K562 (cell line): ENCODE measurements around the gene ADAMTS2. TPM values are rescaled to one million over a fixed set of nuclear protein-coding genes. Genes with fewer than 3 reads are reported as not detected.

Experiments
- AFF4 ChIP-seq: sonication (generic); formaldehyde crosslinking; IDR thresholded peaks from 2 replicates; pipeline ENCODE4 v1.8.0; 2023; ENCODE audit warnings: mild to moderate bottlenecking, missing genetic modification reagents
- BCOR ChIP-seq: fragments of 450-650 bp; IDR thresholded peaks from 2 replicates; pipeline ENCODE4 v1.6.1; 2016
- BHLHE40 ChIP-seq: IDR thresholded peaks from 2 replicates; pipeline ENCODE4 v1.6.1; 2011; ENCODE audit warnings: low read length, improper control_type of control experiment
- CHAMP1 ChIP-seq: fragments of 450-650 bp; IDR thresholded peaks from 2 replicates; pipeline ENCODE4 v1.6.1; 2016; ENCODE audit warnings: mild to moderate bottlenecking
- GATAD2A ChIP-seq: fragments of 450-650 bp; IDR thresholded peaks from 2 replicates; pipeline ENCODE4 v1.6.1; 2017
- SFPQ ChIP-seq: fragments of 200-400 bp; formaldehyde crosslinking; IDR thresholded peaks from 2 replicates; pipeline ENCODE4 v1.6.1; 2017; ENCODE audit warnings: mild to moderate bottlenecking, low read depth, low read length, moderate library complexity
- TAF7 ChIP-seq: fragments of 450-650 bp; IDR thresholded peaks from 2 replicates; pipeline ENCODE4 v1.6.1; 2016; ENCODE audit warnings: missing genetic modification characterization, missing compliant biosample characterization
- ZNF253 ChIP-seq: fragments of 250-450 bp; sonication (Bioruptor Pico); conservative IDR thresholded peaks from 2 replicates; pipeline ENCODE4 v1.6.1; 2021; ENCODE audit warnings: mild to moderate bottlenecking
- ZNF668 ChIP-seq: fragments of 250-450 bp; sonication (Bioruptor Pico); IDR thresholded peaks from 2 replicates; pipeline ENCODE4 v1.8.0; 2022; ENCODE audit warnings: mild to moderate bottlenecking, inconsistent platforms
- polyA plus RNA-seq, 8 experiments: library from polyadenylated mRNA; depleted of rRNA in 4 of 8; stranded (reverse) in 5 of 8; unstranded in 3 of 8; fragments of >200 nt; fragmentation: Nextera tagmentation in 2 of 8; fragmentation: Illumina TruSeq in 1 of 8; extraction: Ambion mirVana in 2 of 8; extraction: Trizol in 1 of 8; gene quantifications; 2 replicates each; pipeline versions ENCODE4 v1.2.1 to v1.2.3, GENCODE V29; 2011 to 2014; ENCODE audit warnings: inconsistent platforms in 1 of 8, missing spikeins in 1 of 8
- total RNA-seq, 7 experiments: library from RNA; depleted of rRNA in 6 of 7; stranded (reverse); fragments of >200 nt in 6 of 7; fragmentation: Illumina TruSeq in 2 of 7; extraction: Trizol in 2 of 7; gene quantifications; 2 replicates each; pipeline versions ENCODE4 v1.2.1 to v1.2.3, GENCODE V29; 2011 to 2021; ENCODE audit warnings: low replicate concordance in 1 of 7

ADAMTS2 gene
- total and polyA plus RNA-seq, 9 of the 15 experiments (the other 6 are each of a cell fraction or from before 2014, with no cell fraction given) = not detected

GRCh38 chr5:179269781-179270543 lies 75.3 kb downstream of the ADAMTS2 start (continued):
- TF ChIP-seq CHAMP1 (no peak), ZNF668 (CRISPR knock-in tag) (no peak), GATAD2A (no peak), SFPQ (no peak), BCOR (no peak), AFF4 (CRISPR knock-in tag) (no peak), BHLHE40 (no peak), ZNF253 (CRISPR knock-in tag) (no peak), TAF7 (no peak)
- TF ChIP-seq, all 486 proteins: peak for 0
